ENCODE results near the gene SH3D19.

Gene SH3D19

GRCh38 chr4:151339467-151339866 lies 14.1 kb upstream of the SH3D19 start:
- TF ChIP-seq ZBTB7A (IDR thresholded peaks at IDR 0.05; ENCODE audit: low read depth): no peak

GRCh38 chr4:151331276-151332042 lies 6.1 kb upstream of the SH3D19 start:
- no peak for TF ChIP-seq EGR1 (IDR thresholded peaks at IDR 0.05)
- TF ChIP-seq TEAD4 (IDR thresholded peaks at IDR 0.05): no peak
- no peak for TF ChIP-seq ZBTB7A (IDR thresholded peaks at IDR 0.05; ENCODE audit: low read depth)
- no peak for TF ChIP-seq USF1 (IDR thresholded peaks at IDR 0.05)
- TF ChIP-seq YY1 (IDR thresholded peaks at IDR 0.05; ENCODE audit: low read depth): no peak
- no peak for TF ChIP-seq NFIC (IDR thresholded peaks at IDR 0.05)
- no peak for TF ChIP-seq REST (IDR thresholded peaks at IDR 0.05; ENCODE audit: low read depth)
- TF ChIP-seq CREB1 (IDR thresholded peaks at IDR 0.05; ENCODE audit: low read depth): no peak

- TF ChIP-seq REST (IDR thresholded peaks at IDR 0.05; ENCODE audit: low read depth) (no peak), CREB1 (IDR thresholded peaks at IDR 0.05; ENCODE audit: low read depth) (no peak), NFIC (IDR thresholded peaks at IDR 0.05) (no peak), TCF12 (IDR thresholded peaks at IDR 0.05; ENCODE audit: low read depth) (no peak), TAF1 (IDR thresholded peaks at IDR 0.05; ENCODE audit: low read depth) (no peak), ZBTB7A (IDR thresholded peaks at IDR 0.05; ENCODE audit: low read depth) (no peak), EP300 (IDR thresholded peaks at IDR 0.05; ENCODE audit: borderline replicate concordance) (no peak), FOXM1 (IDR thresholded peaks at IDR 0.05; ENCODE audit: borderline replicate concordance, low read depth) (no peak), EGR1 (IDR thresholded peaks at IDR 0.05) (no peak), TEAD4 (IDR thresholded peaks at IDR 0.05) (no peak), USF1 (IDR thresholded peaks at IDR 0.05) (no peak), CEBPB (IDR thresholded peaks at IDR 0.05) (no peak), YY1 (IDR thresholded peaks at IDR 0.05; ENCODE audit: low read depth) (no peak), MAX (IDR thresholded peaks at IDR 0.05) (no peak), RAD21 (IDR thresholded peaks at IDR 0.05; ENCODE audit: low read depth) (no peak)
Observed at GRCh38 chr4:151329217-151330007, 4.0 kb upstream of the SH3D19 start.

GRCh38 chr4:151325949-151326246 lies 493 bp upstream of the SH3D19 start:
- TF ChIP-seq CREB1 (IDR thresholded peaks at IDR 0.05; ENCODE audit: low read depth) (no peak), YY1 (IDR thresholded peaks at IDR 0.05; ENCODE audit: low read depth) (no peak), TCF12 (IDR thresholded peaks at IDR 0.05; ENCODE audit: low read depth) (no peak), NFIC (IDR thresholded peaks at IDR 0.05) (no peak), CEBPB (IDR thresholded peaks at IDR 0.05) (no peak), RAD21 (IDR thresholded peaks at IDR 0.05; ENCODE audit: low read depth) (no peak), MAX (IDR thresholded peaks at IDR 0.05) (no peak; the same call in 1 of the 2 replicates), TEAD4 (IDR thresholded peaks at IDR 0.05) (no peak), FOXM1 (IDR thresholded peaks at IDR 0.05; ENCODE audit: borderline replicate concordance, low read depth) (no peak), USF1 (IDR thresholded peaks at IDR 0.05) (no peak), ZBTB7A (IDR thresholded peaks at IDR 0.05; ENCODE audit: low read depth) (no peak), EP300 (IDR thresholded peaks at IDR 0.05; ENCODE audit: borderline replicate concordance) (no peak), TAF1 (IDR thresholded peaks at IDR 0.05; ENCODE audit: low read depth) (no peak), EGR1 (IDR thresholded peaks at IDR 0.05) (no peak), REST (IDR thresholded peaks at IDR 0.05; ENCODE audit: low read depth) (no peak)

Data from Ishikawa (cell line).